OCI-LY1 (cell line): ENCODE measurements around the gene C4A.

Source experiments
- CTCF ChIP-seq: fragments of 200-600 bp; sonication (generic), shearing (Covaris generic); IDR thresholded peaks from 2 replicates; pipeline ENCODE4 v1.5.1; 2017; ENCODE audit warnings: mild to moderate bottlenecking, antibody characterized with exemption, low read length, moderate library complexity, mixed read lengths
- EZH2 ChIP-seq: fragments of 200-600 bp; sonication (generic), shearing (Covaris generic); IDR thresholded peaks from 2 replicates; pipeline ENCODE4 v1.8.0; 2017; ENCODE audit warnings: borderline replicate concordance, mixed run types, mild to moderate bottlenecking, antibody characterized with exemption, low read length, moderate library complexity, mixed read lengths

DNA sequence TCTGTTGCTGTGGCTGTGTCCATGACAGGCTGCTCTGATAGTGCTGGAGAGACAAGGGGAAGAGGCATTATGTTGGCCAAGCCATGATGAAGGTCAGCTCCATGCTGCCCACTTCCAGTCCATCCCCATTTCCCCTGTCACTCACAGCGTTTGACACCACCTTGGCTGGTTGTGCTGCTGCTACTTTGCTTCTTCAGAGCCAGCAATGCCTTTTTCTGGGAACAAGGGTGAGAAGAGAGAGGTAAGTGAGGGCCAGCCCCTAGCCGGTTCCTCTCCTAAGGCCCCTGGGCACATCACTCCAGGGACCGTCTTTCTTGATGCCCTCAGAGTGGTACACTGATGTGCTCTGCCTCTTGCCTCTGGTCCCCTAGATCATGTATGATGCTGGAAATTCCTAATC, 25.1 kb upstream of the C4A start:
- TF ChIP-seq CTCF (no peak), EZH2 (no peak)
